Inferior parietal cortex (tissue), 1 donor: ENCODE results near the gene INTS3.
A peak's percentile ranks its signal among the peaks of the same experiment; 100 is the strongest.
"Not testable (repeated sequence)": the region's sequence is repeated elsewhere in the genome, so short reads cannot be mapped to it uniquely, and the experiment has no call there.

ENCODE experiments used
- DNase-seq: peaks from one replicate; pipeline ENCODE4 v3.0.0-alpha.2; 2016; ENCODE audit errors: extremely low spot score

Gene INTS3

GRCh38 chr1:153705484-153705883 is 22.4 kb upstream of the INTS3 start:
- DNase-seq = no peak

- DNase-seq = no peak
Observed at GRCh38 chr1:153711026-153711425, 16.8 kb upstream of the INTS3 start.

DNA sequence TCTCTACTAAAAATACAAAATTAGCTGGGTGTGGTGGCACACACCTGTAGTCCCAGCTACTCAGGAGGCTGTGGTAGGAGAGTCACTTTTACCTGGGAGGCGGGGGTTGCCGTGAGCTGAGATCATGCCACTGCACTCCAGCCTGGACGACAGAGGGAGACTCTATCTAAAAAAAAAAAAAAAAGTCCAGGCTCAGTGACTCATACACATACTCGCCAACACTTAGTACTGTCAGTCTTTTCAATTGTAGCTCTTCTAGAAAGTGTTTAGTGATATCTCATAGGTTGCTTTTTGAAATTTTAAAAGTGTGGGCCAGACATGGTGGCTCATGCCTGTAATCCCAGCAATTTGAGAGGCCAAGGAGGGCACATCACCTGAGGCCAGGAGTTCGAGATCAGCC is 11.6 kb upstream of the INTS3 start:
- DNase-seq = not testable (repeated sequence)

DNA sequence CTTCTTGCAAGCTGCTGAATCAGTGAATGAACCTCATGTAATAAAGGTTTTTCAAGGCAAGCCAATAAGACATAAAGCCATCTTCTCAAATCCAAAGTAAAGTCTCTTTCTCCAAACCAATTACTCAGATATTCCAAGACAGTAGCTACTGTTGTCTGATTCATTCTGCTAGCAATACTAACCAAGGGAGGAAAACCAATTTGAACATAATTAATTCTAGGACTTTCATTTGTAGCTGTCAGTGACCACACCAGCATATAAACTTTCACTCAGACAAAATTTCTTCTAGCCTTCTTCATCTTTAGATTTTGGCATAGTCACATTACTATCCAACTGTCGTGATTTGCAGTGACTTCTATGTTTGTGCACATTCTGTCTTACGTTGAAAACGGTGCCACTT is 10.5 kb upstream of the INTS3 start:
- DNase-seq = no peak

- DNase-seq = no peak
Observed at GRCh38 chr1:153723687-153724086, 4.2 kb upstream of the INTS3 start.

DNA sequence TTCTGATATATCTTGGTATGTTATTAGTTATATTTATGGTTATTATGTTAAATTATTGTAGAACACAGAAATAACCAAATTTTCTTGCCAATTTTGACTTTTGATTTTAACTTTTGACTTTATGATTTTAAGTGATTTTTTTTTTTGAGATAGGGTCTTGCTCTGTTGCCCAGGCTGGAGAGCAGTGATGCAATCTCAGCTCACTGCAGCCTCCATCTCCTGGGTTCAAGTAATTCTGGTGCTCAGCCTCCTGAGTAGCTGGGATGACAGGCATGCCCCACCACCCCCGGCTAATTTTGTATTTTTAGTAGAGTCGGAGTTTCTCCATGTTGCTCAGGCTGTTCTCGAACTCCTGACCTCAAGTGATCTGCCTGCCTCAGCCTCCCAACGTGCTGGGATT is 3.2 kb upstream of the INTS3 start:
- DNase-seq = not testable (repeated sequence)

- no peak for DNase-seq
Observed at GRCh38 chr1:153728305-153729066, 636 bp downstream of the INTS3 start.

- DNase-seq = no peak
Observed at GRCh38 chr1:153730468-153730988, 2.7 kb downstream of the INTS3 start.

DNA sequence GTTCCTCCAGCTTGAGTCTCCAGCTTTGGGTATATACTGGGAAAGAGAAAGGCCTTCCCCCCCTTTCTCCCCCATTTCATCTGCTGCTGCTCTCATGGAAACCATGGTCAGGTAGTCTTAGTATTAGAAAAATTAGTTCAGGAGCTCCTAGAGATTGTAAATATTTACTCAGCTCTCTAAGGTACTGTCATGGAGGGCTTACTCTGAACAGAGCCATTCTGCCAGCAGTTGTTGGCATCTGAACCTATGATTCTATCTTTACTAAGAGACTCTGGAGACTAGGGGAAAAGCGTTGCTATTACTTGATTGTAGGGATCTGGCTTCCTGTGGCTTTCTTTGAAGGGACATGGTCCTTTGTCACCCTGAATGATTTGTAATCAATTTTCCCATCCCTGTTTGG is 6.1 kb downstream of the INTS3 start:
- DNase-seq = no peak

DNA sequence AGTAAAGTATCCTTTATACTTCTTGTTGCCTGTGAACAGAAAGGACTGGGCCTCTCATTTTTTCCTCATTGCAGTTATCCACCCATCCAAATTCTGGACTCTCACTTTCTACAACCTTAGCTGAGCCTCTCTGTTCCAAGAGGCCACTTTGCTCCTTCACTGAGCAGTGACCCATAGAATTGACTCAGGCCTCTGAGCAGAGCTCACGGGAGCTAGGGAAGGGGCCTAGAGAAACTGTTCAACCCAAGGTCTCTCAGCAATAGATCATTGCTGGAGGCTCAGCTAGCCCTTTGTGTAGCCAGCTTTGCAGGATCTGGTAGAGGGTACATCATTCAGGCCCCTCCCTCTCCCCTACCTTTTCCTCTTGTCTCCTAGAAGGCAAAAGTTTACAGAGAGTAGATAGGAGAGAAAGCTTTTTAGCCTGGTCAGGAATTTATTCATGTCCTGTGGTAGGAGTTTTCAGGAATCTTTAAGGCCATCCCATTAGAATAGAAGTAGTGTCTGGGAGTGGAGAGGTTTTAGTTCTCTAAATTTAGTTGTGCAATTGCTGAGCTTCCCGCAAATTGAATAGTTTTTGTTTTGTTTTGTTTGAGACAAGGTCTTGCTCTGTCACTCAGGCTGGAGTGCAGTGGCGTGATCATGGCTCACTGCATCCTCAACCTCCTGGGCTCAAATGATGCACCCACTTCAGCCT is 6.7 kb downstream of the INTS3 start:
- no peak for DNase-seq

GRCh38 chr1:153735090-153735420 is 7.2 kb downstream of the INTS3 start:
- no peak for DNase-seq

DNA sequence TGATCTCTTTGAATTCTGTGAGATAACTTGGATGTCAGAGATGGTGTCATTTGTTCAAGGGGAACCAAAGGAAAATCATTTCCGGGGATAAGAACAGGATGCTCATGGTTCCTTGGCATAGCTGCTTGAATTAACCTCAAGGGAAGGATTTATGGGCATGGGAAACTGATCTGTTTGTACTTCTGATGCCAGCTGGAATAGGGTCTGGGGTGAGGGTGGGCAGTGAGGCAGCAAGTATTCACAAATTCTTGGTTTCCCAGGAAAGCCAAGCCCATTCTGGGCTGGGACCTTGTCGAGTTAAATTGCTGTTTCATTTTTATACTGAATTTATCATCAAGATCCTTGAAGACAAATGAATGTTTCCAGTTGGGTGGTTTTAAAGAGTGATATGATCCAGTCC is 14.1 kb downstream of the INTS3 start:
- DNase-seq = no peak

DNA sequence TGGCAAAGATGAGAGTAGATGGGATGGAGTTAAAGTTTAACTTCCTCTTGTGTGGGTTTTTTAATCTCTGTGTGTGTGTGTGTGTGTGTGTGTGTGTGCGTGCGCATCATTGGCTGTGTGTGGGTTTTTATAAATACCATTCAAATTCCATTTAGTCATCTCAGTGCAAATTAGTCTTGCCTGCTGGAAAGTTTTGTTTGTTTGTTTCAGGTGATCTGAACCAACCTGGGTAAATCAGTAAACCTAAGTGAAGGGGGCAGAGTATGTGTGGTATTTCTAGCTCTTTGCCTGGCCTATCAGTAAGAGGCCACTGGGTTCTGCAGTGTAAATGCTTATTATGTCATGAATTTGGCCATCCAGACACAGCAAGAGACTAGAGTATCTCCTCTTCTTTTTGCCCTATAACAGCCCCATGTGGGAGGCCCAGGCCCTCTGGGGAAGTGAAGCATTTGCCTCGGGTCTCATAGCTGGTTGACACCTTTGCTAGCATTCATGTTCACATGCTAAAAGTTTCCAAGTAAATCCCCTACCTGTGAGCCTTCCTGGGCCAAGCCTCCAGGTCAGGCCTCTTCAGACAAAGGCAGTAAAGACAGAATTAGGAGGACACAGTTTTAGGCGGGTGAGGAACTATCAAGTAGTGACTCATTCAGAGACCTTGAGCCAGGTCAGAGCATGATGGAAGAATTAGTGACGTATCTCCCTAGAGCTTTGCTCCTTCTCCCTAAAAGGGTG is 14.7 kb downstream of the INTS3 start:
- DNase-seq = no peak

- no peak for DNase-seq
Observed at GRCh38 chr1:153745417-153745816, 17.6 kb downstream of the INTS3 start.

DNA sequence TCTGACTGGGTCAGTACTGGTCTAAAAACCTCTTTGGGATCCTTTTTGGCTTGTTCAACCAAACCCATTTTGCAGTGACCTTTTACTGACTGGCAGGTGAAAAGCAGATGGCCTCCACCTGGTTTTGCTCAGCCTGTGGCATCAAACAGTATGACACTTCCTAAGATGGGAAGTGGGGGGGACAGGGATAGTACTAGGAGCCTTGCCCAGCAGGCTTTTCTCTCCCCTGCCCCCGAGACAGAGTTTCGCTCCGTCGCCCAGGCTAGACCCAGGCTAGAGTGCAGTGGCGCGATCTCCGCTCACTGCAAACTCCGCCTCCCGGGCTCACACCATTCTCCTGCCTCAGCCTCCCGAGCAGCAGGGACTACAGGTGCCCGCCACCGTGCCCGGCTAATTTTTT is 18.3 kb downstream of the INTS3 start:
- no peak for DNase-seq

GRCh38 chr1:153748903-153749302 is 21.1 kb downstream of the INTS3 start:
- DNase-seq = no peak

DNA sequence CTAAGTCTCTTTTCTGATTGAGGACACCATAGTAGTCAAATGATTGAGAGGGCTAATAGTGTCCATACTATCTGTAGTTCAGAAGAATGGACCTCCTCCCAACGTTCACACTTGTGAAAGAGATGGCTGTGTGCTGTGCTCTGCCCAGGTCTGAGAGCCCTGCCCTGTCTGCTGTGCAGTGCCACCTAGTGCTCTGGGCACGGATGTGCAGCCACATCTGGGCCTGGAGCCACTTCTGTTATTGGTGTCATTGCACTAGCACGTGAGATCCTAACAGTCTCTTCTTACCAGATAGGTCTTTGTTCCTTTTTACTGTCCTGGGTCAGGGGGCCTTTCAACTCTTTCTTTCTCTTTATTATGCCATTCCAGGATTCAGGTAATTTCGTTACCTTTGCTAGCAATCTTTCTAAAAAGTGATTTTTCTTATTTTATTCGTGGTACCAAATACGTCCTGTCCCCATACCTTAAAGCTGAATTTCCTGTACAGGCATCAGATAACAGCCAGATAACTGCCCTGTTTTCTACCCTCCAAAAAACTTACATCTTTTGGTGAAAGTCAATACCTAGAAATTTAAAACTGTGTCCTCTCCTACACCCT is 21.7 kb downstream of the INTS3 start:
- DNase-seq = peak; percentile 88

DNA sequence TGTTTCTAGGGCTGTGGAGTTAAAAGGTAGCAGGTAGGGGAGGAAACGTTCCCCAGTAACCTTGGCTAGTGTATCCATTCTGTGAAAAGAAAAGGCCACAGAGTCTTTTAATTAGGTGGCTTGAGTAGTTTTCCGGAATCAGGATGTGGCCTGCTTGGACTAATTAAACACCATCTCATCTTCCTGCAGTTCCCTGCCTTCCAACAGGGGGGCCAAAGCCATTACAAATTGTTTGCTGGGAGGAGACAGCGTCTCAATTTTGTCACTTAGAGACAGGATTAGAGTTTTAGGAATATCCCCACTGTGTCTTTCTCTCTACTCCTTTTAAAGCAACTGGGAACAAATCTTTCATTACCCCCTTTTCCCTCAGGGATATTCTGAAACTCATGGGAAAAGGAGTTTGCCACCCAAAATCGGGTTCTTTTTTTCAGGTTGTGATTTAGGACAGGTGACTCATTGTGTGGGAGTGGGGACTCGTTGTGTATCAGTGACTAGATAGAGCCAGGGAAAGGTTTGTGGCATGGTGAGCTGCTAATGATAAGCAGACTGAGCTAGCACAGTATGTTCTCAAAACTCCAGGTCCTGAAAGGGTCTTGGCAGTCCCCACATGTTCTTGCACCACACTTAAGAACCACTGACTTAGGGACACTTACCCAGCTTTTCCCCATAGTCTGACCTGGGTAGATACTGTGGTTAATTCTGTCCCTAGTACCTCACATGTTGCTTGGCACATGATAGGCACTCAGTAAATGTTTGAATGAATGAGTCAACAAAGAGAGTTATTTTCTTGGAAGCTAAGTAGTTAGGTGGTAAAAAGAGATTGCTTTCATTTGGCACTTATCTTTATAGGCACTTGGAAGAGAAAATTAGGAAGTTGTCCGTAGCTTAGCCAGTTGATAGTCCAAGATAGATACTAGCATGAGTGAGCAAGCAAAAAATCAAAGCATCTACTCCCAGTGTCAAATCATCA is 22.5 kb downstream of the INTS3 start:
- DNase-seq = peak; percentile 19

DNA sequence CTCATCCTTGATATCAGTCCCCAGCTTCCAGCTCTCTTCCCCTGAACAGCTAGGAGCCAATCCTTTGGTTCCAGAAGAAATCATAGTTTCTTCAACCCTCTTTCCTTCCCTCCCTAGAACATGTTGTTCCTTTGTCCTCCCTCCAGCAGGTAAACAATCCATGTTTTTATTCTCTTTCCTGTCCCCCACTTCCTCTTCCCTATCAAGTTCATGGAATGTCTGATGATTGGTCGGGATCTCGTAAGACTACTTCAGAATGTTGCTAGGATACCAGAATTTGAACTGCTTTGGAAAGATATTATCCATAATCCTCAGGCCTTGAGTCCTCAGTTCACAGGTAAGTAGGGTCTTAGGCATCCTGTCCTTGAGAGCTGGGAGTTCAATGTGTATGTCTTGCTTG is 24.2 kb downstream of the INTS3 start:
- DNase-seq = no peak

DNA sequence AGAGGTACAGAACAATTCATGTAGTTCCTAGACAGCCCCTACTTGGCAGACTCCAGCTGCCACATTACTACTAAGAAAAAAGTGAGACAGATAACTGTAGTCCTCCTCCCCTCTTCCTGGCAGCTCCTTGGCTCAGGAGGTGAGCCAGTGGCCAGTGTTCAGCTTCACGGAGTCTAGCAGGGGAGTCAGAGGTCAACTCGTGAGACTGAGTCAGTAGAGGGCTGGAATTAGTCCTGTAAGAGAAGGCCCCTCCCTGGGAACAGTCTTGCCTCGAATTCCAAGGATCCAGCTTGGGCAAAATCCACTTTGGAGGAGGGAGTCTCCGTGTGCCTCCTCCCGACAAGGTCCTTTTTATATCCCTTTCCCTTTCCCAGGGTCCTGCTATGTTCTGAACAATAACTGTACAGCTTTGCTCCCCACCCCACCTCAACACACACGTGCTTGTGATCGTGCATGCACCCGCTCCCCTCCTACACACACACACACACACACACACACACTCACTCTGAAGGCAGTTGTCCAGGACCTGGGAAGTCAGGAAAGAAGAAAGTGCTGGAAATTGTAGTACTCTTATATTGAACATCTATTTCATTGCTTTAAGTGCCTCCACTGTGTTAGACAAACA is 24.8 kb downstream of the INTS3 start:
- no peak for DNase-seq

GRCh38 chr1:153754266-153754665 is 26.4 kb downstream of the INTS3 start:
- no peak for DNase-seq
